Measurements from ENCODE around the gene MEF2D.

MEF2D gene

DNA sequence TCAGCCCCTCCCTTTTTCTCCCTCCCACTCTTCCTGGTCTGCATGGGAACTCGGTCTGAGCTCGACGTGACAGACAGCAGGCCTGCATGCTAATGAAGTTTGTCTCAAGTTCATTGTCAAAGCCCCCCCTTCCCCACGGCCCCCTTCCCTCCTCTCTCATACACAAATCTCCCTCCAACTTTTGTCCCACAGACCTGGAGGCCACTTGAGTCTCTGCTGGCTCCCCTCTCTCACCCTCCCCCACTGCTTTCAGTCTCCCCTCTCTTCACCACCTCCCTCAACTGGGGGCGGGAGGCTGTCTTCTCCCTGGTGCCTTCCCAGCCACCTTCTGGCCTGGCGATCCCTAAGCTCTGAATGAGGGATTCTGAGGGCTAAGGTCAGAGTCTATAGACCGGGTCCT is 70.3 kb downstream of the MEF2D start:
- TF ChIP-seq EZH2phosphoT487 (IDR thresholded peaks at IDR 0.05; ENCODE audit: borderline replicate concordance, low read length), result no peak
- no peak for TF ChIP-seq CTCF (IDR thresholded peaks at IDR 0.05; ENCODE audit: low read depth, low read length, poor library complexity, severe bottlenecking)
- no peaks in the 10 kb centered on the region for H3K79me2 ChIP-seq (ENCODE audit: control insufficient read depth, low read length)
- H3K27me3 ChIP-seq (ENCODE audit: control insufficient read depth, low read length), result peaks cover 96% of the 10 kb centered on the region
- H3K4me2 ChIP-seq (ENCODE audit: low read length), result no peak overlapping the region
- H3K4me3 ChIP-seq (ENCODE audit: low read length), result no peak overlapping the region
- peaks cover 24% of the 10 kb centered on the region for H3K4me1 ChIP-seq (ENCODE audit: control insufficient read depth, low read length)
- H3K9me3 ChIP-seq (ENCODE audit: control insufficient read depth, insufficient read depth, low read length), result no peaks in the 10 kb centered on the region
- no peaks in the 10 kb centered on the region for H3K9me2 ChIP-seq (replicated peaks; ENCODE audit: control insufficient read depth, low read length)
- H3K36me3 ChIP-seq (ENCODE audit: control insufficient read depth, low read length), result no peaks in the 10 kb centered on the region
- no peaks in the 10 kb centered on the region for H3F3A ChIP-seq (ENCODE audit: control insufficient read depth, insufficient read depth)
- 0 out of 2 replicates have a peak, but pooled peaks cover 3% of the 10 kb centered on the region for H4K20me1 ChIP-seq (ENCODE audit: control insufficient read depth, insufficient read depth, low read depth, low read length)
- H3K27ac ChIP-seq (ENCODE audit: low read depth, low read length), result no peak overlapping the region

DNA sequence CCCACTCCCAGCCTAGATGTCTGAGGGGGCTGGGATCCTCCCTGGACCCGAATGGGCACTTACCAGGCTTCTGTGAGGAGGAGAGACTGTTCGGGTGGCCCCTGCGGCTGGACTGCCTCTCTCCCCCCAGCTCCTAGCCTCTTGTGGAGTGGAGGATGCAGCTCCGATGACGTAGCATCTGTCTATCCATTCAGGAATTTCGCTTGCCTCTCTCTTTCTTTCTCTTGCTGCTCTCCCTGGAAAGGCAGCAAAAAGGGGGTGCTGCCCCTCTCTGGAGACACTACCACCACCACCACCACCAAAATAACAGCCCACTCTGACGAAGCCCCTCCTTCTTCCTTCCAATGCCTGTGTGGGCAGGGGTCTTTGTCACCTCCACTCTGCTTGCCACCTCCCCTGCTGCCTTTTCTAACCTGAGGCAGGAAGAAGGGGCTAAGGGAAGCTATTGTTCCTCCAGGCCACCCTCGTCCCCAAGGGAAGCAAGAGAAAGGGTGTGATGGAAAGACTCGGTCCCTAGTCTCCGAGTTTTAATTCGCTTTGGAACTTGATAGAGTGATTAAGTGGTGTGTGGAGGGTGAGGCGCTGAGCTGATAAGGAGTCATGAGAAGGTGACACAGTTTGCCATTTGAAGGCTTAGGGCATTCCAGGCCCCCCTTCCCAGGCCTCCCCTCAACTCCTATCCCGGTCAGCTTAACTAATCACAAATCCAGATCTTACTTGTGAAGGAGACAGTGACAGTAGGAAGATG is 71.1 kb downstream of the MEF2D start:
- no peak for TF ChIP-seq CTCF (IDR thresholded peaks at IDR 0.05; ENCODE audit: low read depth, low read length, poor library complexity, severe bottlenecking)
- TF ChIP-seq EZH2phosphoT487 (IDR thresholded peaks at IDR 0.05; ENCODE audit: borderline replicate concordance, low read length), result peak; percentile 57; the same call in 1 of the 2 replicates
- no peaks in the 10 kb centered on the region for H3K9me2 ChIP-seq (replicated peaks; ENCODE audit: control insufficient read depth, low read length)
- H3K9me3 ChIP-seq (ENCODE audit: control insufficient read depth, insufficient read depth, low read length), result no peaks in the 10 kb centered on the region
- H4K20me1 ChIP-seq (ENCODE audit: control insufficient read depth, insufficient read depth, low read depth, low read length), result no peaks in the 10 kb centered on the region
- no peak overlapping the region for H3K4me3 ChIP-seq (ENCODE audit: low read length)
- no peaks in the 10 kb centered on the region for H3F3A ChIP-seq (ENCODE audit: control insufficient read depth, insufficient read depth)
- H3K4me1 ChIP-seq (ENCODE audit: control insufficient read depth, low read length), result peaks cover 23% of the 10 kb centered on the region
- no peak overlapping the region for H3K4me2 ChIP-seq (ENCODE audit: low read length)
- no peaks in the 10 kb centered on the region for H3K79me2 ChIP-seq (ENCODE audit: control insufficient read depth, low read length)
- H3K27me3 ChIP-seq (ENCODE audit: control insufficient read depth, low read length), result peaks cover 96% of the 10 kb centered on the region
- H3K27ac ChIP-seq (ENCODE audit: low read depth, low read length), result no peak overlapping the region
- no peaks in the 10 kb centered on the region for H3K36me3 ChIP-seq (ENCODE audit: control insufficient read depth, low read length)

DNA sequence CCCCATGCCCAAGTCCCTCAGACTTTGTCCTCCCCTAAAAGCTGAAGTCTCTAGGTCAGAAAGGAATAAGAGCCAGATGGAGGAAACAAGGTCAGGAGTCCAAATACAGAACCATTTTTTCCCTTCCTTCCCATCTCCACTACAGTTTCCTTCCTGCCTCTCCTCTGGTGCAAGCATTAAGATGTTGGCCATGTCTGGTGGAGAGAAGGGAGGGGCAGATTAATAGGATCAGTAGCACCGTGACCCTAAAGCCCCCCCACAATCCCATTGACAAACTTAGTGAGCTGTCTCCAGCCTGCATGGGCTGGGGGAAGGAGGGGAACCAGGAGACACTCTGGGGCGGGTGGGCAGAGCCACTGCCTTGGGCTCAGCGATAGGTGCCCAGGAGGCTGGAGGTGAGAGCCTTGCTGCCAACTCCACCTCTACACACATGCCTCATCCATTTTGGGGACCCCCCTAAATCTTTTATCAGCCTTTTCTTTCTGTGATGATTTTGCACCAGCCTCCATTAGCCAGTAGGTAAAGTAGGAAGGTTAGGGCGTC is 71.8 kb downstream of the MEF2D start:
- no peaks in the 10 kb centered on the region for H3K36me3 ChIP-seq (ENCODE audit: control insufficient read depth, low read length)
- H3K9me3 ChIP-seq (ENCODE audit: control insufficient read depth, insufficient read depth, low read length), result no peaks in the 10 kb centered on the region
- no peaks in the 10 kb centered on the region for H4K20me1 ChIP-seq (ENCODE audit: control insufficient read depth, insufficient read depth, low read depth, low read length)
- H3K9me2 ChIP-seq (replicated peaks; ENCODE audit: control insufficient read depth, low read length), result no peaks in the 10 kb centered on the region
- peaks cover 23% of the 10 kb centered on the region for H3K4me1 ChIP-seq (ENCODE audit: control insufficient read depth, low read length)
- TF ChIP-seq EZH2phosphoT487 (IDR thresholded peaks at IDR 0.05; ENCODE audit: borderline replicate concordance, low read length) (no peak), CTCF (IDR thresholded peaks at IDR 0.05; ENCODE audit: low read depth, low read length, poor library complexity, severe bottlenecking) (no peak)
- no peak overlapping the region for H3K4me2 ChIP-seq (ENCODE audit: low read length)
- no peak overlapping the region for H3K4me3 ChIP-seq (ENCODE audit: low read length)
- peaks cover 96% of the 10 kb centered on the region for H3K27me3 ChIP-seq (ENCODE audit: control insufficient read depth, low read length)
- H3K79me2 ChIP-seq (ENCODE audit: control insufficient read depth, low read length), result no peaks in the 10 kb centered on the region
- no peaks in the 10 kb centered on the region for H3F3A ChIP-seq (ENCODE audit: control insufficient read depth, insufficient read depth)
- H3K27ac ChIP-seq (ENCODE audit: low read depth, low read length), result no peak overlapping the region

Data from DOHH2 (cell line).